Endothelial cell of umbilical vein (primary cell): ENCODE data around the gene CACNA2D2.

Experiments
- CTCF ChIP-seq, 2 donors: IDR thresholded peaks; 1 replicate in 1 of 2; 2 replicates in 1 of 2; pipeline ENCODE4 v1.5.1; 2011; ENCODE audit warnings: low read length in 2 of 2, mild to moderate bottlenecking in 2 of 2, moderate library complexity in 2 of 2, control low read depth in 1 of 2, inconsistent platforms in 1 of 2, low read depth in 1 of 2; ENCODE audit not compliant: insufficient read depth in 1 of 2; ENCODE audit errors: extremely low read depth in 1 of 2
- JUN ChIP-seq: IDR thresholded peaks from 2 replicates; pipeline ENCODE4 v1.6.1; 2011; ENCODE audit warnings: borderline replicate concordance, low read depth; ENCODE audit not compliant: insufficient read length, insufficient read depth

- TF ChIP-seq CTCF (IDR thresholded peaks at IDR 0.05; ENCODE audit: extremely low read depth in 1 of 2, insufficient read depth in 1 of 2, low read depth in 1 of 2, low read length in 2 of 2) (no peak), JUN (no peak)
Observed at GRCh38 chr3:50340147-50340447, 163.3 kb downstream of the CACNA2D2 start.
